ENCODE results near the gene CRIP2. TPM values are rescaled to one million over a fixed set of nuclear protein-coding genes. Genes with fewer than 3 reads are reported as not detected.
A peak's percentile ranks its signal among the peaks of the same experiment; 100 is the strongest.

Gene CRIP2
- total and polyA plus RNA-seq, 9 donors, result 0.35 to 242 (median 47.8) TPM

- Histone ChIP-seq H3K4me3 (peak within 1 kb of the TSS; percentile 79), H3K4me1 (ENCODE audit: insufficient read depth) (peaks cover 4% of the 10 kb centered on the region), H3K9me3 (no peaks in the 10 kb centered on the region), H3K27ac (peak within 1 kb of the TSS; percentile 66 to 87), H3K27me3 (no peaks in the 10 kb centered on the region), H3K36me3 (no peaks in the 10 kb centered on the region)
- DNase-seq, result peak; percentile 99 to 100 (median 100)
- WGBS, 3 donors, result 0 to 1% (median 0%) methylated on average over 59 to 94 of the region's 94 CpGs
- intact Hi-C loops (cut with DNase I), result loop anchor here in 2 of 4 donors (5.0 to 10.0 kb wide), 3 partner anchors 37 to 396 kb away; partner anchors contain the start of gene TMEM121 (in 1 of the 2)
- peak; percentile 55 to 99 (median 99) for TF ChIP-seq CTCF (IDR thresholded peaks at IDR 0.05)
- peak; percentile 73 for TF ChIP-seq POLR2A (IDR thresholded peaks at IDR 0.05)
- TF ChIP-seq EP300 (IDR thresholded peaks at IDR 0.05), result peak; percentile 60
These were observed 16.1 kb downstream of the CRIP2 start, which contains the start of gene TEDC1 for GRCh38 chr14:105490572-105491365. Gene TEDC1, plus strand, starts transcription at chr14:105491246. Its CDS starts 130 bp downstream, at chr14:105491376.

- peak; percentile 60 to 88 (median 82) for DNase-seq
- WGBS, 3 donors, result 0 to 1% (median 1%) methylated on average over 37 to 53 of the region's 53 CpGs
- no peaks in the 10 kb centered on the region for H3K36me3 ChIP-seq
- no peaks in the 10 kb centered on the region for H3K27me3 ChIP-seq
- H3K9me3 ChIP-seq, result no peaks in the 10 kb centered on the region
- peak overlapping the region in 1 of 2 donors; percentile 51 for H3K27ac ChIP-seq
- TF ChIP-seq POLR2A (IDR thresholded peaks at IDR 0.05) (peak; percentile 12), CTCF (IDR thresholded peaks at IDR 0.05) (no peak), EP300 (IDR thresholded peaks at IDR 0.05) (no peak)
- H3K4me3 ChIP-seq, result peak overlapping the region; percentile 79
- H3K4me1 ChIP-seq (ENCODE audit: insufficient read depth), result peaks cover 4% of the 10 kb centered on the region
- intact Hi-C loops (cut with DNase I), result loop anchor here in 2 of 4 donors (5.0 to 10.0 kb wide), 3 partner anchors 36 to 397 kb away; partner anchors contain the start of gene TMEM121 (in 1 of the 2)
These were observed 16.8 kb downstream of the CRIP2 start for GRCh38 chr14:105491366-105491973.

GRCh38 chr14:105492031-105492970 is 17.7 kb downstream of the CRIP2 start:
- H3K27ac ChIP-seq, result no peak overlapping the region
- 74 to 81% (median 78%) methylated on average over 21 to 24 of the region's 24 CpGs for WGBS, 3 donors

More at GRCh38 chr14:105492031-105492970, 17.7 kb downstream of the CRIP2 start:
- H3K27me3 ChIP-seq, result no peaks in the 10 kb centered on the region
- intact Hi-C loops (cut with DNase I), result loop anchor here in 2 of 4 donors (5.0 to 10.0 kb wide), 3 partner anchors 35 to 398 kb away; partner anchors contain the start of gene TMEM121 (in 1 of the 2)
- TF ChIP-seq POLR2A (IDR thresholded peaks at IDR 0.05) (no peak), EP300 (IDR thresholded peaks at IDR 0.05) (no peak), CTCF (IDR thresholded peaks at IDR 0.05) (no peak)
- DNase-seq, result peak in 4 of 5 donors; percentile 45 to 74 (median 67)
- no peaks in the 10 kb centered on the region for H3K36me3 ChIP-seq
- peaks cover 2% of the 10 kb centered on the region for H3K4me1 ChIP-seq (ENCODE audit: insufficient read depth)
- no peak overlapping the region for H3K4me3 ChIP-seq
- no peaks in the 10 kb centered on the region for H3K9me3 ChIP-seq

Measured in ovary (tissue), 9 donors.